GM19455 (cell line): ENCODE results near the gene KCND2.

Experiments used
- ATAC-seq: cut with Tn5 transposase; IDR thresholded peaks from one replicate; pipeline ENCODE4 v1.9.1; 2021; ENCODE audit not compliant: unreplicated experiment

Gene KCND2

DNA sequence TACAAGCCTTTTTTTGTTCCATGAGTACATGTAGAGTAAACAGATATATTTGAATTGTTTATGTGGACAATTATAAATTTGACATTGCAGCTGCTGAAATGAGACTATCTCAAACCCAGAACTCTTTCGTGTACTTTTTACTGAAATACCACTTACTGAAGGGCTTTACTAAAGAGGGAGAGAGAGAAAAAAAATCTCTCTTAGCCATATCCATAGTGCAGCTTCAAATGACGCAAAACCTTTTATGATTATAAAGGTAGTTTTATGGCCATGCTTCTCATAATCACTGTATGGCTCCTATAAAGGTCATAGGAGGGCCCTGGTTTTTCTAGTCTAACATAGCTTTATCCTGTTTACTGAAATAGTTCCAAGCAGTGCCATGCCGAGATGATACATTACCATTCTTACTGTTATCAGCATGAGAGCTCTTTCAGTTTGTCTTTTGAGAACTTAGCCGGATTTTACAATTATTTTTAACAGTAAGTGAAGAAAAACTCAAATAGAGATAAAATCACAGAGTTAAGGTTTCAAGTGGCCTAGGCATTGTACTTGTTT lies 35.1 kb downstream of the KCND2 start:
- no peak for ATAC-seq

GRCh38 chr7:120311028-120311788 lies 38.2 kb downstream of the KCND2 start:
- no peak for ATAC-seq

DNA sequence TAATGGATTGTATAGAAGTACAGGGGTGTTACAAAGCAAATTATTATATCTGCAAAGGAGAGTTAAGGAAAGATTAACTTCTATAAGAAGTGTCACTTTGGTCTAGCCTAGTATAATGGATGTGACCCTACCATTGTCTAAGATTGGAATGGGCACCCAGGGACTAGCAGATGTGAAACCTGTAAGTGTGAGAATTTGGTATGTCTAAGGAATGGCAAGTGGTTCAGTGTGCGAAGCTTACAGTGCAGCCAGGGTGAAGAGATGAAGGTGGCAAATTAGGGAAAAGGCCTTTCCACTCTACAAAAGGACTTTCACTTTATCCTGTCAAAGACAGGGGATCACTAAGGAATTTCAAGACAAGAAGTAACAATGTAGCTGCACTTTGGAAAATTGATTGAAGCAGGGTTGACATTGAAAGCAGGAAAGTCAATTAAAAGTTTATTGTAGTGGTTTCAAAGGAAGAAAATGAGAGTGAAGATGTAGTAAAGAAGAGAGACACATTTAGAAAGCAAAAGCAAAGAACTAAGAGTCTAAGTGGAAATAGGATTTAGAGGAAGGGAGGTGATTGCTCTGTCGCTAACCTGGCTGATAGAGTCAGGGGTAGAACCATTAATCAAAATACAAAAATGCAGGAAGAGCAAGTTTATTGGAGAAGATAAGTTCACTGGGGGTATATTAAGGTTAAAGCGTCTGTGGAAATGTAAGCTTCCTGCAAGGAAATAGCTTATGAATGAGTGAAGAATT lies 47.4 kb downstream of the KCND2 start:
- ATAC-seq, result no peak

GRCh38 chr7:120327054-120327453 lies 54.1 kb downstream of the KCND2 start:
- no peak for ATAC-seq

DNA sequence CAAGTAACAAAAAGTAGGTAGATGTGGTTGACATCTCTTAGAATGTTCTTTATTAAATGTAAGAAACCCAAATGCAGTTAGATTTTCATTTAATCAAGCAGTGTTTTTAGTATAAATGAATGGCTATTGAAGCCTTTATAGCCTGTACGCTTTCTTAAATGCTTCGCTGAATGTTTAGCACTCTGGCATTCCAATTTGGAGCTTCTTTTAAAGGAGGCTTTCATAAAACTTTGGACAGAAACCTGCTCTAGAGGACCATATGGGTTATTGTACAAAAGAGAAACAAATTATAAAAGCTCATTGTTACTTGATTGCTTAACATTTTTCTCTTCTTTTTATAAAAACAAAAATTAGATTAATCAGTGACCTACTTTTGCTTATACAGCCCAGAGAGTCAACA lies 59.5 kb downstream of the KCND2 start:
- ATAC-seq, result no peak

DNA sequence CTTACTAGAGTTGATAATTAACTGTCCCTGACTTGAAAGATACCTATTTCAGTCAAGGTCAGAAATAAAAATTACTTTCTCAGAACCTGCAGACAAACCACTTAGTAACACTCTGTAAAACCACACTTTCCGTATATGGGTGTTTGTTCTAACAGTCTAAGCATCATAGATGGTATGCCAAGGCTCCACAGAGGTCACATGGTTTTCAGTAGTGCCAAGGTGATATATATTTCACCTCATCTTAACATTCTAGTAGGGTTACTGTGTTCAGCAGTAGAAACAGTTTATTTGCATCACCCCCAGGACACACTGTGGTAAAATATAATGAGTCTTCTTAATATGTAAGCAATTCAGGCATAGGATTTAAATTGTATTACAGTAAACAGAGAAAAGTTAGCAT lies 61.5 kb downstream of the KCND2 start:
- no peak for ATAC-seq

DNA sequence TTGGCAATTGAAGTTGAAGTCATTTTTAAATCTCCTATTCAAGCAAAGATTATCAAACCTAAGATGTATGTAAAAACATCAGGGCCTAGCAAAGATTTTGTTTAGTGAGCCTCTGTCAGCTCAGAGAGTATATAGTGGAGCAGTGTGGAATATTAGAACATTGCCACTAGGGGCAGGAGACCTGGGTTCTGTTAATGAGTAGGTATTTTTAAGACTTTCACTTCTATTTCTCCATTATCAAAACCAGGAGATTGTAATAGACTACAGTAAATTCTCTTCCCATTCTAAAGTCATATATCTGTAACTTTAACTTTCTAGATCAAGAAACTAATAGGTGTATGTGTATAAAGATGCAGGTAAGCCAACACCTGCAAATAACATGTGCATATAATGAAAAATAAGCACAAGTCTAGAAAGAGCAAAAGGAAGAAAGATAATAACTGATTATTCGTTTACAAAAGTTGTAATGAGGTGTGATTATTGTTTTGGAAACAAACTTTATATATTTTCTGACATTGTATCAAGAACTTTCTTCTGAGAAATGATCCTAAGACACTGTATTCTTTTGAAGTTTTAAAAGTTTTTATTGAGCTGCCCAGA lies 64.4 kb downstream of the KCND2 start:
- ATAC-seq, result peak; percentile 68

- ATAC-seq, result no peak
Observed at GRCh38 chr7:120344276-120344675, 71.3 kb downstream of the KCND2 start.

DNA sequence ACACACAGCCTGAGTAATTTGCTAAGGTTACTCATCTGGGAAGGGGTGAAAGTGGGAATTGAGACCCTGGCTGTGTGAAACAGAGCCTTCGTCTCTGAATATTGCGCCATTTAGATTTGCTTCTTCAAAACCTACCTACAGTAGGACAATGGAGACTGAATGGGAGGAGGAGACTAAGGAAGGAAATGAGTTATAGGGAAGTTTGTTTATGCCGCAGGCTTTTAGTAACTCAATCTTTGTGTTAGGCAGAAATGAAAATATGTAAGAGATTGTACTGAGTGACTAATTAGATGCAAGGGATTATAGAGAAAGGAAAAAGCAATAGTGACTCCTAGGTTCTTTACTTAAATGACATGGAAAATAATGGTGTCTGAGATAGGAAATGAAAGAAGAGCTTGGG lies 80.2 kb downstream of the KCND2 start:
- no peak for ATAC-seq

GRCh38 chr7:120360918-120361317 lies 87.9 kb downstream of the KCND2 start:
- ATAC-seq, result peak; percentile 84

- no peak for ATAC-seq
Observed at GRCh38 chr7:120363414-120363813, 90.4 kb downstream of the KCND2 start.

- no peak for ATAC-seq
Observed at GRCh38 chr7:120370954-120371353, 98.0 kb downstream of the KCND2 start.

GRCh38 chr7:120373174-120373573 lies 100.2 kb downstream of the KCND2 start:
- ATAC-seq, result no peak

- peak; percentile 41 for ATAC-seq
Observed at GRCh38 chr7:120394595-120394994, 121.6 kb downstream of the KCND2 start.

GRCh38 chr7:120395526-120396019 lies 122.6 kb downstream of the KCND2 start:
- peak; percentile 77 for ATAC-seq

DNA sequence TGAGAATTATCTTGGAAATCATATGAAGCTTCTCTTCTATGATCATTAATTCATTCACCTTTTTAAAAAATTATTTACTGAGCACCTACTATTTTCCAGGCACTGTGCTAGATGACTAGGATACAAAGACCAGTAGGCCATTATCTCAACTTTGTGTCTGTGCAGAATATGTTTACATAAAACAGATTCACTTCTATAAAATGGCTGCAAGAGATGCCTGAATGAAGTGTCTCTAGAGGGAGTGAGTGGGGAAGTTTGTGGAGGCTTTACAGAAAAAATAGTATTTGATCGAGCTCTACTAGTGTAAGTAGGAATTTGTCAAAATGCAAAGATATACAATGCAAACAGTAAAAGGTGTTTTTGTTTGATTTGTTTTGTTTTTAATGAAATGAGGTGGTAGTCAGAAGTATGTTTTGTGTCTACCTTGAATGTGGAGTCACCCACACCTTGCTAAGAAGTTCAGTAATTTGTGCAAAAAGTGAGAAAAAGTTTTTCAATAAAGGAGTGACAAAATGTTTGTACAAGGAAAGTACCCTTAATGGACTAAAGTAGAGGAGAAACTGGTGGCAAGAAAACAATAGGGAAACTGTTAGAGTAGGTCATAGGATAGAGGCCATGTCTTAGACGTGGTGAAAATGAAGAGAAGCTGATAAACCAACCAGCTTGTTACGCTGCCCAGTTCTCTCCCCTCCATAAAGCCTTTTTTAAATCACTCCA lies 125.5 kb downstream of the KCND2 start:
- no peak for ATAC-seq

DNA sequence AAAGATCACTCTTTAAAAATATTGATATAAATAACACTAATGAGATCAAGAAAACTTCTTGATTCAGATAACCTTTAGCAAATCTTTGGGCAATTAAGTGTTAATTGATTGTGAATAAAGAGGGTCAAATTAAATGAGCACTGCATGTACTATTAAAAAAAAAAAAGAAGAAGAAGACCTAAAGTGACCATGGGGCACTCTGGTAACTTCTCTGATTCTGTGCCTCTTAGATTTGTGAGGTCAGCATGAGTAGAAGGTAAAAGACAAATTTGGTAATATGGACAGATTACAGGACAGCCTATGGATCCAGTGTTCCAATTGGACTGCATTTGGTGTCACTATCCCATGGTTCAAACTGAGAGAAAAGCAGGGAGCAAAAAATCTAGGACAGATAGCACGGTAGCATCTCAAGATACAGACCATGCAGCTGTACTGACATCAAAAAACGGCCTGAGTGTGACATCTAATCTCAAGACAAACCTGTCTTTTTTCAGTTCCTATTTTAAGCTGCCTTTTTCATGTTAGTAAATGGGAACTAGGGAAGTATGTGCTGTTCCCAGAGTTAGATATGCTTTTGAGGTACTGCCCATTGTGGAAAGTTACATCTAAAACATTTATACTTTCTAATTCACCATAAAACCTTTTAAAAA lies 128.0 kb downstream of the KCND2 start:
- ATAC-seq, result peak; percentile 36

- ATAC-seq, result peak; percentile 61
Observed at GRCh38 chr7:120402079-120402767, 129.2 kb downstream of the KCND2 start.

GRCh38 chr7:120402801-120403200 lies 129.8 kb downstream of the KCND2 start:
- ATAC-seq, result no peak

DNA sequence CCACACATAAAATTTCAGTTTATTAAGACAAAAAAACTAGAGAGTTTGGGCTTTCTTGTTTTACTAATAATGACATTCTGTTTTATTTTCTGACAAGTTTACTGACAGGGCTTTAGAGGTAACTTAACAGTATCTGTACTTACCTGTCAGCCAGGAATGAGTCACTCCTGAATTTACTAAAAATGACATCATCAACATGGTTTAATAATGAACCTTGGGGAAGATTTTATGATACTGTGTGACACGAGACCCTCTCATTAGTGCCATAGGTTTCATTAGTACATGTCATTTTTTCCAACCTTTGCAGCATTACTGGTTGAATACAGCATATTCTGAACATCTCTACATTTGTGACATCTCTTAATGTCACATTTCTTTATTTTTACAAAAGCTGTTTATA lies 131.1 kb downstream of the KCND2 start:
- no peak for ATAC-seq
